Heart left ventricle (tissue), 16 donors: ENCODE data around the gene SH3RF3. TPM values are rescaled to one million over a fixed set of nuclear protein-coding genes. Genes with fewer than 3 reads are reported as not detected.

Source experiments
- ATAC-seq, 4 donors: fragments of 200-7000 bp; cut with Tn5 transposase; one replicate each; pipeline ENCODE4 v1.9.1; 2020 to 2022; ENCODE audit warnings: moderate library complexity in 4 of 4, mild to moderate bottlenecking in 3 of 4, moderate number of reproducible peaks in 1 of 4
- DNase-seq, 5 donors: peaks; one replicate each; pipeline ENCODE4 v3.0.0-alpha.2; 2020
- H3K27ac ChIP-seq, 12 donors: fragments of 200-600 bp; sonication (generic) in 4 of 12; one replicate each; pipeline versions ENCODE4 v1.5.0 to v1.8.0; 2016 to 2022; ENCODE audit warnings: mild to moderate bottlenecking in 2 of 12
- H3K27me3 ChIP-seq, 9 donors: fragments of 200-600 bp; sonication (generic) in 2 of 9; one replicate each; pipeline versions ENCODE4 v1.5.1 to v1.8.0; 2016 to 2022; ENCODE audit warnings: mild to moderate bottlenecking in 3 of 9
- H3K36me3 ChIP-seq, 9 donors: fragments of 200-600 bp; sonication (generic) in 2 of 9; one replicate each; pipeline versions ENCODE4 v1.5.0 to v1.8.0; 2018 to 2022; ENCODE audit warnings: mild to moderate bottlenecking in 2 of 9
- H3K4me1 ChIP-seq, 12 donors: fragments of 200-600 bp; sonication (generic) in 4 of 12; one replicate each; pipeline versions ENCODE4 v1.5.0 to v1.8.0; 2016 to 2022; ENCODE audit warnings: mild to moderate bottlenecking in 3 of 12
- H3K4me3 ChIP-seq, 12 donors: fragments of 200-600 bp; sonication (generic) in 4 of 12; one replicate each; pipeline versions ENCODE4 v1.5.0 to v1.8.0; 2017 to 2022; ENCODE audit warnings: mild to moderate bottlenecking in 9 of 12, moderate library complexity in 4 of 12
- H3K9me3 ChIP-seq, 12 donors: fragments of 200-600 bp; sonication (generic) in 4 of 12; one replicate each; pipeline versions ENCODE4 v1.5.0 to v1.8.0; 2016 to 2022; ENCODE audit warnings: mild to moderate bottlenecking in 1 of 12
- POLR2A ChIP-seq, 2 donors: fragments of 450-650 bp; IDR thresholded peaks; one replicate each; pipeline ENCODE4 v1.6.1; 2017; ENCODE audit warnings: antibody characterized with exemption in 2 of 2, mild to moderate bottlenecking in 2 of 2, moderate library complexity in 2 of 2
- WGBS, 4 donors: extraction: QIAGEN DNeasy Blood & Tissue Kit in 2 of 4; methylation state at CpG; one replicate each; pipeline versions ENCODE4 v1.1.5 to v1.1.7; 2013 to 2018; 5-methylcytosine and 5-hydroxymethylcytosine counted together
- intact Hi-C, 10 donors: fragments of 100-400 bp; cut with DNase I; formaldehyde crosslinking; loops; one replicate each; pipeline versions ENCODE4 v1.11.1 to v1.14.2; 2022
- polyA plus RNA-seq, 2 donors: library from polyadenylated mRNA; stranded (reverse); fragments of 200-250 nt; gene quantifications; one replicate each; pipeline ENCODE4 v1.2.3, GENCODE V29; 2013
- total RNA-seq, 9 donors: library from RNA; depleted of rRNA in 2 of 9; stranded (reverse); fragments of >200 nt in 2 of 9; fragmentation: NEBNext Ultra II Directional in 3 of 9; extraction: Animal tissue kit (Norgen Biotek cat#: 25700) in 3 of 9; gene quantifications; one replicate each; pipeline versions ENCODE4 v1.1.0 to v1.2.4, GENCODE V29; 2016 to 2023
- TF ChIP-seq, protein P1 (sequence below), 12 donors: fragments of 200-600 bp; sonication (generic) in 4 of 12; IDR thresholded peaks; one replicate each; pipeline versions ENCODE4 v1.5.0 to v1.8.0; 2018 to 2022; ENCODE audit warnings: antibody characterized with exemption in 12 of 12, mild to moderate bottlenecking in 5 of 12
- donor health status: ischemic (EF 13 %, LVEDD 7.1; RV severe dilation, severe dysfunction).
- donor health status: healthy with polysubstance abuse.
- donor health status: DM: no; HTN: yes; CAD: no.
- donor health status: DM: no; HTN: no; CAD: no.
- donor health status: ischemic (EF 25% LVEDD 6.9; RV normal size, moderate dysfunction).
- donor health status: ischemic (EF 25% LVEDD 5.7; RV mildly dilated, moderate dysfunction).
- donor health status: healthy.
- donor health status: DM: yes; HTN: yes; CAD: no.
- donor health status: ischemic (EF 35%, LVEDD 5.7; RV mildly dilated, moderate dysfunction).
- donor health status: nonischemic (EF 11% LVEDD 7.7; RV severe dilation, severe dysfunction).
- donor health status: DM: yes; HTN: yes; CAD: no.
- donor health status: PGD.
- donor health status: ischemic (EF 29% LVEDD 5.4; RV normal size, mild dysfunction).
- donor health status: nonischemic (EF 23%, LVEDD 6.1; RV moderate dilation, normal function).

SH3RF3 gene
- total and polyA plus RNA-seq, 11 donors = 5.2 to 15.7 (median 7.9) TPM

DNA sequence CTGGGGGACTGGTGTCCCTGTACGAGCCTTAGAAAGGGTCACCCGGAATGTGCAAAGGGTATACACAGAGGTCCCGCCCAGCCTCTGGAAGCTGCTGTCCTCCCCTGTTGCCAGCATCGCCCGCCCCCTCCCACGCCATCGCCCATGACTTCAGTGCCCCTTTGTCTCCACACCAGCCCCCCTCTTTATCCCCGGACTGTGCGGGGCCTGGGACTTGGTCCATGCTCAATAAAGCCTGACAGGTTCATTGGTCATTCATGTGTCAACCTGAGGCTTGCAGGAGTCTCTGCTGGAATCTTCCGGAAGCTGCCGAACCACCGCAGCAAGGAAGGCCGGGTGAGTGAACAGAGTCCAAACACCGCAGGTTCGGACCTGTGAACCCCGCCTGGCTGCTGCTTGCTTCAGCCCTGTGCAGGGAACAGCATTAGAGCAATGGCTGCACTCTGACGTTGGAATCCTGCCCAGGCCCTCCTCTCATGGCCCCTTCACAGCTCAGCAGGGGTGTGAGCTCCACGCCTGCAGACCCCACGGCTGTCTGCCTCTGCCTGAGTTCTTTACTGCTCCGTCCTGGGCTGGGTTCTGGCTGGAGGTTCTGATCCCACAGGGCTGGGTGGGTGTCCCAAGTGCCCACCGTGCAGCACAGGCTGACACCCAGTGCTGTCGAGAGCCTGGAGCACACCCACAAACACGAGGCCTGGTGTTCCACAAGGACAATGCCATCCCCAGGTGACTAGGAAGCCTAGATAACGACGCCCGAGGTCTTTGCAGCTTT lies 388.3 kb downstream of the SH3RF3 start:
- peaks cover 0 to 12% (median 2%) of the 10 kb centered on the region in 12 donors for H3K4me1 ChIP-seq
- intact Hi-C loops = loop anchor here in 2 of 10 donors (10.0 kb wide), 1 partner anchor 583 kb away; no protein-coding TSS in a partner anchor
- no peak overlapping the region for H3K4me3 ChIP-seq
- H3K27ac ChIP-seq = no peak overlapping the region
- DNase-seq (peak in 1 of 5 donors; percentile 24), ATAC-seq (no peak)
- H3K27me3 ChIP-seq = no peaks in the 10 kb centered on the region
- no peak for TF ChIP-seq POLR2A (IDR thresholded peaks at IDR 0.05)
- TF ChIP-seq, protein P1, sequence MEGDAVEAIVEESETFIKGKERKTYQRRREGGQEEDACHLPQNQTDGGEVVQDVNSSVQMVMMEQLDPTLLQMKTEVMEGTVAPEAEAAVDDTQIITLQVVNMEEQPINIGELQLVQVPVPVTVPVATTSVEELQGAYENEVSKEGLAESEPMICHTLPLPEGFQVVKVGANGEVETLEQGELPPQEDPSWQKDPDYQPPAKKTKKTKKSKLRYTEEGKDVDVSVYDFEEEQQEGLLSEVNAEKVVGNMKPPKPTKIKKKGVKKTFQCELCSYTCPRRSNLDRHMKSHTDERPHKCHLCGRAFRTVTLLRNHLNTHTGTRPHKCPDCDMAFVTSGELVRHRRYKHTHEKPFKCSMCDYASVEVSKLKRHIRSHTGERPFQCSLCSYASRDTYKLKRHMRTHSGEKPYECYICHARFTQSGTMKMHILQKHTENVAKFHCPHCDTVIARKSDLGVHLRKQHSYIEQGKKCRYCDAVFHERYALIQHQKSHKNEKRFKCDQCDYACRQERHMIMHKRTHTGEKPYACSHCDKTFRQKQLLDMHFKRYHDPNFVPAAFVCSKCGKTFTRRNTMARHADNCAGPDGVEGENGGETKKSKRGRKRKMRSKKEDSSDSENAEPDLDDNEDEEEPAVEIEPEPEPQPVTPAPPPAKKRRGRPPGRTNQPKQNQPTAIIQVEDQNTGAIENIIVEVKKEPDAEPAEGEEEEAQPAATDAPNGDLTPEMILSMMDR (IDR thresholded peaks at IDR 0.05) = no peak
- no peaks in the 10 kb centered on the region for H3K9me3 ChIP-seq
- no peaks in the 10 kb centered on the region for H3K36me3 ChIP-seq
- 87 to 95% (median 91%) methylated on average over 8 to 26 of the region's 26 CpGs for WGBS, 4 donors

DNA sequence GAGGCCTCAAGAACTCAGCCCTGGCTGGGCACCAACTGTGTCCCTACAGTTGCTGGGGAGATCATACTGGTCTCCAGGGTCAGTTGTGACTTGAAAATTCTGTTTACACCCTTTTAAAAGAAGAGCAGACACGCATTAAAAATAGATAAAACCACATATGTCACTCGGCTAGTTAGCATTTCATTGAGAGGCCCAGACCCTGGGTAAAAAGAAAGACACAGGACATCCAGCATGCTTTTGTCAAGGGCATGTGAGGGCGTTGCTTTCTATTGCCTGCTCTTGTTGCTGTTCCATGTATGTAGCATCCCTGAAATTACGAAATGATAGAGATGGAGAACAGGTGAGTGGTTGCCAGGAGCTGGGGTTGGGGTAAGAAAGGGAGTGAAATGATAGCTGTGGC lies 390.5 kb downstream of the SH3RF3 start:
- H3K27me3 ChIP-seq = no peaks in the 10 kb centered on the region
- no peaks in the 10 kb centered on the region for H3K9me3 ChIP-seq
- no peak overlapping the region for H3K4me3 ChIP-seq
- TF ChIP-seq POLR2A (IDR thresholded peaks at IDR 0.05) = no peak
- TF ChIP-seq, protein P1 (IDR thresholded peaks at IDR 0.05) = no peak
- DNase-seq (no peak), ATAC-seq (no peak)
- no peaks in the 10 kb centered on the region for H3K36me3 ChIP-seq
- WGBS, 4 donors = 86 to 97% (median 91%) methylated on average over 4 of the region's 4 CpGs
- no peak overlapping the region for H3K27ac ChIP-seq
- intact Hi-C loops = loop anchor here in 2 of 10 donors (10.0 kb wide), 1 partner anchor 585 kb away; no protein-coding TSS in a partner anchor
- peaks cover 0 to 2% (median under 1%) of the 10 kb centered on the region in 12 donors for H3K4me1 ChIP-seq

DNA sequence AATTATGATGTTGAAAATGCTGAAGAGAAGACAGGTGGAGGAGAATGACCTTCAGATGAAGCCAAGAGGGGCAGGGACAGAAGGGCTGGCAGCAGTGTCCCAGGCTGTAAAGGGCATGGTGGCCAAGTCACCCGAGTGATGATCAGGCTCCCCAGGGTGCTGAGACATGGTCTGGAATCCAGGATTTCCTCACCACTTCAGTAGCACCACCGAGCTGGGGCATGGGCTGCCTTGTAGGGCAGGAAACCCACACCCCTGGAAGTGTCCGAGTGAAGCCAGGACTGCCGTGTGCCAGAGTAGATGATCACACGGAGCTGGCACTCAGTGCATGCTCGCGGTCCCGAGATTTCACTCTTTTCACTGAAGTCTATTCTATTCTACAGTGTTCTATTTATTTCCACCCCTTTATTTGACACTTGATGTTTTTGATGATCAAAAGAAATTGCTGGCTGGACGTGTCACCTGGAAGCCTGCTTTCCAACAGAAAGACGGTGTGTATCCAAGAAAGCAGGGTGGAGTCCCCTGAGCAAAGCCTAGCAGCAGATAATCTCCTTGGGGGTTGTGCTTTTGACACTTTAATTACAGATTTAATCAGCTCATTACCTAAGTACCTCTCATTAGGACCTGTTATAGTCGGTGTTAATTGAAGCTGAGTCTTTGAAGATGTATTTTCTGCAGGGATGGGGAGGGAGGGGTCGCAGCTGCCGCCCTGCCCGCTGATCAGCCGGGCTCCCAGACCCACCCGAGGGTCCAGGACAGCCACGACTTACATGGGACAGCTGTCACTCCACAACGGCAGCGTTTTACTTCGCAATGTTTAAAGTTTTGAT lies 392.4 kb downstream of the SH3RF3 start:
- TF ChIP-seq, protein P1 (IDR thresholded peaks at IDR 0.05) = no peak
- TF ChIP-seq POLR2A (IDR thresholded peaks at IDR 0.05) = no peak
- Histone ChIP-seq H3K9me3 (no peaks in the 10 kb centered on the region), H3K4me3 (no peak overlapping the region), H3K4me1 (no peaks in the 10 kb centered on the region), H3K27me3 (no peaks in the 10 kb centered on the region), H3K27ac (no peak overlapping the region), H3K36me3 (no peaks in the 10 kb centered on the region)
- DNase-seq (no peak), ATAC-seq (no peak)
- 63 to 72% (median 69%) methylated on average over 18 to 20 of the region's 20 CpGs for WGBS, 4 donors
- intact Hi-C loops = no loop called here

DNA sequence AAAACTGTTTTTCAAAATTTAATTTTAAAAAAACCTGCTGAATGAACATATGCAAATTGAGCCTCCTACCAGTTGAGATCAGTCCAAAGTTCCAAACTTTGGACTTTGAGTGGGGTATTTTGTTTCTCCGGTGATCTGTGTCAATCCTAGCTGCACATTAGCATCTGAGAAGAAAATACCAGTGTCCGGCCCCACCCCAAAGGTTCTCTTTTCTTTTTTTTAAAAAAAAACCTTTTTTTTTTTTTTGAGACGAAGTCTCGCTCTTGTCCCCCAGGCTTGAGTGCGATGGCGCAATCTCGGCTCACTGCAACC lies 393.0 kb downstream of the SH3RF3 start:
- Histone ChIP-seq H3K4me1 (no peaks in the 10 kb centered on the region), H3K27me3 (no peaks in the 10 kb centered on the region), H3K36me3 (no peaks in the 10 kb centered on the region), H3K4me3 (no peak overlapping the region), H3K9me3 (no peaks in the 10 kb centered on the region), H3K27ac (no peak overlapping the region)
- WGBS, 4 donors = 93 to 96% (median 93%) methylated on average over 7 of the region's 7 CpGs
- DNase-seq = no peak
- TF ChIP-seq, protein P1 (IDR thresholded peaks at IDR 0.05) = no peak
- no peak for TF ChIP-seq POLR2A (IDR thresholded peaks at IDR 0.05)
- intact Hi-C loops = no loop called here
- no peak for ATAC-seq
